ENCODE measurements around the gene SRPK1. TPM values are rescaled to one million over a fixed set of nuclear protein-coding genes. Genes with fewer than 3 reads are reported as not detected.

Gene SRPK1
- total and polyA plus RNA-seq, 2 of the 13 experiments (the other 11 are each of a cell fraction or from before 2014, with no cell fraction given): 56.4 to 142 TPM

DNA sequence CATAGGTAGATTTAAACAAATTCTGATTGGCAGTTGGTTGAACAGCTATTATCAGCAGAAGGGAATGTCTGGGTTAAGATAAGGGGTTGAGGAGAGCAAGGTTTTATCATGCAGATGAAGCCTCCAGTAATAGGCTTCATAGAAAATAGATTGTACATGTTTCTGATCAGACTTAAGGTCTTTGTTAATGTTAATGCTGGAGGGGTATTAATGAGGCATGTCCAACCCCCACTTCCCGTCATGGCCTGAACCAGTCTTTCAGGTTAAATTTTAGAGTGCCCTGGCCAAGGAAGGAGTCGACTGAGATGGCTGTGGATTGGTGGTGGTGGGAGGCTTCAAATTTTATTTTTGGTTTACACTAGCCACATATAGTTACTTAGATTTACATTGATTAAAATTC lies 136.7 kb downstream of the SRPK1 start:
- TF ChIP-seq, protein P1, sequence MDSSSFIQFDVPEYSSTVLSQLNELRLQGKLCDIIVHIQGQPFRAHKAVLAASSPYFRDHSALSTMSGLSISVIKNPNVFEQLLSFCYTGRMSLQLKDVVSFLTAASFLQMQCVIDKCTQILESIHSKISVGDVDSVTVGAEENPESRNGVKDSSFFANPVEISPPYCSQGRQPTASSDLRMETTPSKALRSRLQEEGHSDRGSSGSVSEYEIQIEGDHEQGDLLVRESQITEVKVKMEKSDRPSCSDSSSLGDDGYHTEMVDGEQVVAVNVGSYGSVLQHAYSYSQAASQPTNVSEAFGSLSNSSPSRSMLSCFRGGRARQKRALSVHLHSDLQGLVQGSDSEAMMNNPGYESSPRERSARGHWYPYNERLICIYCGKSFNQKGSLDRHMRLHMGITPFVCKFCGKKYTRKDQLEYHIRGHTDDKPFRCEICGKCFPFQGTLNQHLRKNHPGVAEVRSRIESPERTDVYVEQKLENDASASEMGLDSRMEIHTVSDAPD (CRISPR knock-in tag; IDR thresholded peaks at IDR 0.05): no peak
- TF ChIP-seq ZMAT3 (CRISPR knock-in tag; conservative IDR thresholded peaks at IDR 0.05) (no peak), HMG20A (CRISPR knock-in tag; IDR thresholded peaks at IDR 0.05; ENCODE audit: borderline replicate concordance) (no peak), GPBP1L1 (CRISPR knock-in tag; IDR thresholded peaks at IDR 0.05) (no peak), ZNF773 (CRISPR knock-in tag; IDR thresholded peaks at IDR 0.05; ENCODE audit: borderline replicate concordance) (no peak), PAF1 (CRISPR knock-in tag; IDR thresholded peaks at IDR 0.05) (no peak), HNF4G (IDR thresholded peaks at IDR 0.05; ENCODE audit: borderline replicate concordance, low read depth, low read length) (no peak), HNF4G (CRISPR knock-in tag; IDR thresholded peaks at IDR 0.05; ENCODE audit: borderline replicate concordance, low read depth) (no peak), PTBP1 (IDR thresholded peaks at IDR 0.05; ENCODE audit: low read depth, low read length, poor library complexity, severe bottlenecking) (no peak), ZNF616 (CRISPR knock-in tag; IDR thresholded peaks at IDR 0.05; ENCODE audit: low read depth) (no peak), SOX6 (IDR thresholded peaks at IDR 0.05) (no peak), SOX6 (CRISPR knock-in tag; IDR thresholded peaks at IDR 0.05) (no peak), ZNF18 (CRISPR knock-in tag; IDR thresholded peaks at IDR 0.05; ENCODE audit: insufficient replicate concordance) (no peak), YEATS2 (CRISPR knock-in tag; IDR thresholded peaks at IDR 0.05; ENCODE audit: borderline replicate concordance) (no peak), GATAD2A (CRISPR knock-in tag; IDR thresholded peaks at IDR 0.05) (no peak)
- TF ChIP-seq, protein P2, sequence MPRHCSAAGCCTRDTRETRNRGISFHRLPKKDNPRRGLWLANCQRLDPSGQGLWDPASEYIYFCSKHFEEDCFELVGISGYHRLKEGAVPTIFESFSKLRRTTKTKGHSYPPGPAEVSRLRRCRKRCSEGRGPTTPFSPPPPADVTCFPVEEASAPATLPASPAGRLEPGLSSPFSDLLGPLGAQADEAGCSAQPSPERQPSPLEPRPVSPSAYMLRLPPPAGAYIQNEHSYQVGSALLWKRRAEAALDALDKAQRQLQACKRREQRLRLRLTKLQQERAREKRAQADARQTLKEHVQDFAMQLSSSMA (CRISPR knock-in tag; IDR thresholded peaks at IDR 0.05): no peak
- TF ChIP-seq, protein P3, sequence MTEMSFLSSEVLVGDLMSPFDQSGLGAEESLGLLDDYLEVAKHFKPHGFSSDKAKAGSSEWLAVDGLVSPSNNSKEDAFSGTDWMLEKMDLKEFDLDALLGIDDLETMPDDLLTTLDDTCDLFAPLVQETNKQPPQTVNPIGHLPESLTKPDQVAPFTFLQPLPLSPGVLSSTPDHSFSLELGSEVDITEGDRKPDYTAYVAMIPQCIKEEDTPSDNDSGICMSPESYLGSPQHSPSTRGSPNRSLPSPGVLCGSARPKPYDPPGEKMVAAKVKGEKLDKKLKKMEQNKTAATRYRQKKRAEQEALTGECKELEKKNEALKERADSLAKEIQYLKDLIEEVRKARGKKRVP (CRISPR knock-in tag; IDR thresholded peaks at IDR 0.05): no peak
- no peak for DNase-seq (ENCODE audit: low spot score)
- Histone ChIP-seq H3K9ac (ENCODE audit: insufficient read depth, low read depth, low read length) (no peak overlapping the region), H4K20me1 (ENCODE audit: insufficient read depth, low read length) (no peaks in the 10 kb centered on the region), H3K27ac (ENCODE audit: extremely low read length, insufficient read depth, low read length) (no peak overlapping the region), H2AFZ (ENCODE audit: low read length) (no peak overlapping the region), H3K4me1 (ENCODE audit: insufficient read depth, low read length) (peaks cover 18% of the 10 kb centered on the region), H3K27me3 (ENCODE audit: control insufficient read depth in 1 of 2, insufficient read depth in 2 of 2, low read length in 2 of 2) (peaks cover 7 to 17% of the 10 kb centered on the region in 2 experiments; a peak in 3 of 5 replicates), H3K79me2 (ENCODE audit: insufficient read depth, low read length) (no peaks in the 10 kb centered on the region), H3K4me3 (replicated peaks in 1 of 3; ENCODE audit: insufficient read depth in 1 of 3, low read depth in 2 of 3, low read length in 3 of 3) (no peak overlapping the region), H3K36me3 (replicated peaks in 1 of 2; ENCODE audit: control insufficient read depth in 1 of 2, insufficient read depth in 2 of 2, low read length in 2 of 2) (no peaks in the 10 kb centered on the region), H3K4me2 (ENCODE audit: low read depth, low read length) (no peak overlapping the region), H3K9me3 (ENCODE audit: low read length) (no peaks in the 10 kb centered on the region)
- no peak for FAIRE-seq
- intact Hi-C loops (cut with micrococcal nuclease; ENCODE audit: unreplicated experiment): no loop called here
- ChIA-PET CTCF (ENCODE audit: low intra/inter-chr PET ratio, low total read pairs) (no interaction called here), POLR2A (no interaction called here)
- in situ Hi-C loops (cut with HindIII; ENCODE audit: extremely low pct_ligation_motif_present, low pct_unique_long_range_greater_than_20kb): no loop called here
- WGBS (ENCODE audit: low lambda C conversion rate): 16% methylated on average over 2 of the region's 2 CpGs
- BruUV-seq (replicated peaks): no TSS peak
- ATAC-seq: no peak

Data from HepG2 (cell line).